ENCODE data around the gene MED13L. TPM values are rescaled to one million over a fixed set of nuclear protein-coding genes. Genes with fewer than 3 reads are reported as not detected.

MED13L gene
- total and polyA plus RNA-seq, 2 donors (not counting 1 experiment from before 2014, with no cell fraction given): 56.5 to 97.3 TPM

GRCh38 chr12:116078396-116078795 lies 199.1 kb downstream of the MED13L start:
- Histone ChIP-seq H3K9me3 (ENCODE audit: control insufficient read depth, insufficient read depth, low read depth, low read length) (no peaks in the 10 kb centered on the region), H3K27ac (ENCODE audit: insufficient read depth, low read length) (no peak overlapping the region), H3K9ac (ENCODE audit: insufficient read depth, low read length) (no peak overlapping the region), H3K4me3 (replicated peaks in 1 of 4; ENCODE audit: control extremely low read depth in 1 of 4, insufficient read depth in 1 of 4, low read depth in 3 of 4, low read length in 4 of 4) (no peak overlapping the region), H3K4me2 (ENCODE audit: extremely low read depth, insufficient read depth, low read length) (no peak overlapping the region), H3K27me3 (ENCODE audit: control insufficient read depth, insufficient read depth, low read length) (no peaks in the 10 kb centered on the region), H3K79me2 (ENCODE audit: control insufficient read depth, insufficient read depth, low read length) (peaks cover 10% of the 10 kb centered on the region), H3K36me3 (ENCODE audit: control insufficient read depth, insufficient read depth, low read length) (no peaks in the 10 kb centered on the region), H4K20me1 (ENCODE audit: control insufficient read depth, extremely low read depth, insufficient read depth, low read length) (no peaks in the 10 kb centered on the region), H2AFZ (ENCODE audit: low read length) (no peak overlapping the region), H3K4me1 (ENCODE audit: control insufficient read depth, extremely low read depth, insufficient read depth, low read length) (no peaks in the 10 kb centered on the region)
- DNase-seq (ENCODE audit: low read depth in 2 of 2): no peak
- TF ChIP-seq EZH2 (IDR thresholded peaks at IDR 0.05; ENCODE audit: low read length, missing control alignments) (no peak), CTCF (conservative IDR thresholded peaks at IDR 0.05 in 1 of 2, IDR thresholded peaks at IDR 0.05 in 1 of 2; ENCODE audit: low read depth in 1 of 2, low read length in 2 of 2) (no peak)

- Histone ChIP-seq H3K27ac (ENCODE audit: insufficient read depth, low read length) (no peak overlapping the region), H3K4me3 (replicated peaks in 1 of 4; ENCODE audit: control extremely low read depth in 1 of 4, insufficient read depth in 1 of 4, low read depth in 3 of 4, low read length in 4 of 4) (no peak overlapping the region), H3K9me3 (ENCODE audit: control insufficient read depth, insufficient read depth, low read depth, low read length) (no peaks in the 10 kb centered on the region), H3K4me2 (ENCODE audit: extremely low read depth, insufficient read depth, low read length) (no peak overlapping the region), H2AFZ (ENCODE audit: low read length) (no peak overlapping the region), H3K27me3 (ENCODE audit: control insufficient read depth, insufficient read depth, low read length) (no peaks in the 10 kb centered on the region), H4K20me1 (ENCODE audit: control insufficient read depth, extremely low read depth, insufficient read depth, low read length) (no peaks in the 10 kb centered on the region), H3K4me1 (ENCODE audit: control insufficient read depth, extremely low read depth, insufficient read depth, low read length) (no peaks in the 10 kb centered on the region), H3K79me2 (ENCODE audit: control insufficient read depth, insufficient read depth, low read length) (peaks cover 10% of the 10 kb centered on the region), H3K9ac (ENCODE audit: insufficient read depth, low read length) (no peak overlapping the region), H3K36me3 (ENCODE audit: control insufficient read depth, insufficient read depth, low read length) (no peaks in the 10 kb centered on the region)
- TF ChIP-seq EZH2 (IDR thresholded peaks at IDR 0.05; ENCODE audit: low read length, missing control alignments) (no peak), CTCF (conservative IDR thresholded peaks at IDR 0.05 in 1 of 2, IDR thresholded peaks at IDR 0.05 in 1 of 2; ENCODE audit: low read depth in 1 of 2, low read length in 2 of 2) (no peak)
- no peak for DNase-seq (ENCODE audit: low read depth in 2 of 2)
These were observed 200.1 kb downstream of the MED13L start for GRCh38 chr12:116077431-116077830.

- H4K20me1 ChIP-seq (ENCODE audit: control insufficient read depth, extremely low read depth, insufficient read depth, low read length): no peaks in the 10 kb centered on the region
- H2AFZ ChIP-seq (ENCODE audit: low read length): no peak overlapping the region
- no peak overlapping the region for H3K4me2 ChIP-seq (ENCODE audit: extremely low read depth, insufficient read depth, low read length)
- TF ChIP-seq EZH2 (IDR thresholded peaks at IDR 0.05; ENCODE audit: low read length, missing control alignments) (no peak), CTCF (conservative IDR thresholded peaks at IDR 0.05 in 1 of 2, IDR thresholded peaks at IDR 0.05 in 1 of 2; ENCODE audit: low read depth in 1 of 2, low read length in 2 of 2) (no peak)
- H3K36me3 ChIP-seq (ENCODE audit: control insufficient read depth, insufficient read depth, low read length): no peaks in the 10 kb centered on the region
- H3K4me3 ChIP-seq (replicated peaks in 1 of 4; ENCODE audit: control extremely low read depth in 1 of 4, insufficient read depth in 1 of 4, low read depth in 3 of 4, low read length in 4 of 4): no peak overlapping the region
- peak; percentile 34 to 35 for DNase-seq (ENCODE audit: low read depth in 2 of 2)
- no peak overlapping the region for H3K27ac ChIP-seq (ENCODE audit: insufficient read depth, low read length)
- peaks cover 13% of the 10 kb centered on the region for H3K79me2 ChIP-seq (ENCODE audit: control insufficient read depth, insufficient read depth, low read length)
- no peaks in the 10 kb centered on the region for H3K27me3 ChIP-seq (ENCODE audit: control insufficient read depth, insufficient read depth, low read length)
- H3K9ac ChIP-seq (ENCODE audit: insufficient read depth, low read length): no peak overlapping the region
- no peaks in the 10 kb centered on the region for H3K9me3 ChIP-seq (ENCODE audit: control insufficient read depth, insufficient read depth, low read depth, low read length)
- H3K4me1 ChIP-seq (ENCODE audit: control insufficient read depth, extremely low read depth, insufficient read depth, low read length): no peaks in the 10 kb centered on the region
These were observed 201.1 kb downstream of the MED13L start for GRCh38 chr12:116076399-116076798.
